HEK293T (cell line): ENCODE measurements around the gene BLTP2.

Source experiments
- ARNT ChIP-seq: fragments of 450-650 bp; IDR thresholded peaks from 2 replicates; pipeline ENCODE4 v1.6.1; 2017; ENCODE audit warnings: mild to moderate bottlenecking
- BHLHE40 ChIP-seq: fragments of 450-650 bp; IDR thresholded peaks from 2 replicates; pipeline ENCODE4 v1.6.1; 2016; ENCODE audit warnings: mild to moderate bottlenecking, moderate library complexity, borderline replicate concordance
- ELF4 ChIP-seq: fragments of 450-650 bp; IDR thresholded peaks from 2 replicates; pipeline ENCODE4 v1.6.1; 2017; ENCODE audit warnings: antibody characterized with exemption
- FOXA1 ChIP-seq: fragments of 450-650 bp; IDR thresholded peaks from 2 replicates; pipeline ENCODE4 v1.6.1; 2016; ENCODE audit warnings: mild to moderate bottlenecking
- FOXK2 ChIP-seq: fragments of 450-650 bp; IDR thresholded peaks from 2 replicates; pipeline ENCODE4 v1.6.1; 2016; ENCODE audit warnings: mild to moderate bottlenecking
- HDGF ChIP-seq: fragments of 450-650 bp; IDR thresholded peaks from 2 replicates; pipeline ENCODE4 v1.6.1; 2017; ENCODE audit warnings: antibody characterized with exemption, borderline replicate concordance
- LEF1 ChIP-seq: fragments of 450-650 bp; IDR thresholded peaks from 2 replicates; pipeline ENCODE4 v1.6.1; 2017; ENCODE audit warnings: mild to moderate bottlenecking, borderline replicate concordance
- NFRKB ChIP-seq: fragments of 450-650 bp; IDR thresholded peaks from 2 replicates; pipeline ENCODE4 v1.6.1; 2016; ENCODE audit warnings: mild to moderate bottlenecking, moderate library complexity
- SP1 ChIP-seq: fragments of 450-650 bp; IDR thresholded peaks from 2 replicates; pipeline ENCODE4 v1.6.1; 2017
- SUZ12 ChIP-seq: fragments of 450-650 bp; IDR thresholded peaks from 2 replicates; pipeline ENCODE4 v1.6.1; 2016; ENCODE audit warnings: mild to moderate bottlenecking
- TARDBP ChIP-seq: fragments of 450-650 bp; IDR thresholded peaks from 2 replicates; pipeline ENCODE4 v1.6.1; 2016
- ZNF384 ChIP-seq: fragments of 450-650 bp; IDR thresholded peaks from 2 replicates; pipeline ENCODE4 v1.6.1; 2016

- TF ChIP-seq SP1 (no peak), ARNT (no peak), BHLHE40 (no peak), FOXA1 (no peak), SUZ12 (no peak), FOXK2 (no peak), NFRKB (no peak), LEF1 (no peak), ELF4 (peak; percentile 45; the same call in 1 of the 2 replicates), ZNF384 (no peak), TARDBP (no peak), HDGF (0 out of 2 replicates have a peak, but pooled peaks have one; percentile 50)
Observed at GRCh38 chr17:28598799-28599310, 46.1 kb downstream of the BLTP2 start, which contains the start of gene SPAG5.
